HepG2 (cell line): ENCODE measurements around the gene HNRNPA1. TPM values are rescaled to one million over a fixed set of nuclear protein-coding genes. Genes with fewer than 3 reads are reported as not detected.

Experiments
- ATAD3A ChIP-seq: sonication (generic); formaldehyde crosslinking; IDR thresholded peaks from 2 replicates; pipeline ENCODE4 v1.4.0; 2020; ENCODE audit warnings: missing genetic modification reagents
- CEBPG ChIP-seq: IDR thresholded peaks from 2 replicates; pipeline ENCODE4 v1.6.1; 2016
- CREBL2 ChIP-seq: sonication (generic); formaldehyde crosslinking; IDR thresholded peaks from 2 replicates; pipeline ENCODE4 v1.8.1; 2023; ENCODE audit warnings: missing genetic modification reagents, mild to moderate bottlenecking, borderline replicate concordance
- ETS1 ChIP-seq: sonication (generic); formaldehyde crosslinking; IDR thresholded peaks from 2 replicates; pipeline ENCODE4 v1.4.0; 2020; ENCODE audit warnings: missing genetic modification reagents
- FOSL1 ChIP-seq: sonication (generic); formaldehyde crosslinking; IDR thresholded peaks from 2 replicates; pipeline ENCODE4 v1.9.0; 2021; ENCODE audit warnings: missing genetic modification reagents, borderline replicate concordance
- FOXA3 ChIP-seq: IDR thresholded peaks from 2 replicates; pipeline ENCODE4 v1.6.1; 2016; ENCODE audit warnings: missing genetic modification reagents, missing compliant biosample characterization
- HMG20A ChIP-seq: IDR thresholded peaks from 2 replicates; pipeline ENCODE4 v1.6.1; 2016; ENCODE audit warnings: borderline replicate concordance
- HNF1B ChIP-seq: sonication (generic); formaldehyde crosslinking; IDR thresholded peaks from 2 replicates; pipeline ENCODE4 v1.5.1; 2020; ENCODE audit warnings: mild to moderate bottlenecking, moderate library complexity, missing genetic modification reagents
- HNRNPK ChIP-seq: fragments of 200-400 bp; formaldehyde crosslinking; IDR thresholded peaks from 2 replicates; pipeline ENCODE4 v1.6.1; 2018; ENCODE audit warnings: low read length, low read depth, moderate library complexity, mild to moderate bottlenecking; ENCODE audit not compliant: poor library complexity, severe bottlenecking
- KLF11 ChIP-seq: IDR thresholded peaks from 2 replicates; pipeline ENCODE4 v1.6.1; 2016; ENCODE audit warnings: missing compliant biosample characterization
- ONECUT2 ChIP-seq: sonication (generic); formaldehyde crosslinking; IDR thresholded peaks from 2 replicates; pipeline ENCODE4 v1.4.0; 2020; ENCODE audit warnings: missing genetic modification reagents
- PBX2 ChIP-seq: IDR thresholded peaks from 2 replicates; pipeline ENCODE4 v1.6.1; 2016; ENCODE audit warnings: control low read depth
- REL ChIP-seq: sonication (generic); formaldehyde crosslinking; conservative IDR thresholded peaks from 2 replicates; pipeline ENCODE4 v1.8.0; 2022; ENCODE audit warnings: mild to moderate bottlenecking, missing genetic modification reagents, moderate library complexity
- RFXAP ChIP-seq: sonication (generic); formaldehyde crosslinking; IDR thresholded peaks from 2 replicates; pipeline ENCODE4 v1.4.0; 2020; ENCODE audit warnings: missing genetic modification reagents, borderline replicate concordance
- SKI ChIP-seq: fragments of 450-650 bp; IDR thresholded peaks from one replicate; pipeline ENCODE4 v1.6.1; 2018; ENCODE audit warnings: mild to moderate bottlenecking; ENCODE audit not compliant: partially characterized antibody
- SMYD3 ChIP-seq: sonication (generic); formaldehyde crosslinking; IDR thresholded peaks from 2 replicates; pipeline ENCODE4 v1.8.1; 2023; ENCODE audit warnings: mild to moderate bottlenecking, missing genetic modification reagents
- TAF1 ChIP-seq: sonication (generic); formaldehyde crosslinking; IDR thresholded peaks from 2 replicates; pipeline ENCODE4 v1.4.0; 2020; ENCODE audit warnings: missing genetic modification reagents
- ZFP37 ChIP-seq: sonication (generic); formaldehyde crosslinking; IDR thresholded peaks from 2 replicates; pipeline ENCODE4 v1.4.0; 2020; ENCODE audit warnings: missing genetic modification reagents, borderline replicate concordance
- ZNF230 ChIP-seq: sonication (generic); formaldehyde crosslinking; IDR thresholded peaks from 2 replicates; pipeline ENCODE4 v1.4.0; 2020; ENCODE audit warnings: mild to moderate bottlenecking, missing genetic modification reagents
- ZNF263 ChIP-seq: sonication (generic); formaldehyde crosslinking; IDR thresholded peaks from 2 replicates; pipeline ENCODE4 v1.4.0; 2020; ENCODE audit warnings: missing genetic modification reagents
- ZNF3 ChIP-seq: IDR thresholded peaks from 2 replicates; pipeline ENCODE4 v1.7.0; 2017; ENCODE audit warnings: inconsistent platforms
- ZNF432 ChIP-seq: sonication (generic); formaldehyde crosslinking; IDR thresholded peaks from 2 replicates; pipeline ENCODE4 v1.5.0; 2020; ENCODE audit warnings: missing genetic modification reagents, mild to moderate bottlenecking, borderline replicate concordance
- ZNF549 ChIP-seq: sonication (generic); formaldehyde crosslinking; IDR thresholded peaks from 2 replicates; pipeline ENCODE4 v1.5.0; 2020; ENCODE audit warnings: missing genetic modification reagents
- ZNF562 ChIP-seq: sonication (generic); formaldehyde crosslinking; IDR thresholded peaks from 2 replicates; pipeline ENCODE4 v1.8.0; 2022; ENCODE audit warnings: missing genetic modification reagents, borderline replicate concordance
- ZNF678 ChIP-seq: sonication (generic); formaldehyde crosslinking; IDR thresholded peaks from 2 replicates; pipeline ENCODE4 v1.4.0; 2020; ENCODE audit warnings: mild to moderate bottlenecking, missing genetic modification reagents
- ZNF710 ChIP-seq: sonication (generic); formaldehyde crosslinking; IDR thresholded peaks from 2 replicates; pipeline ENCODE4 v1.5.0; 2020; ENCODE audit warnings: mild to moderate bottlenecking, missing genetic modification reagents, borderline replicate concordance
- ZNF792 ChIP-seq: IDR thresholded peaks from 2 replicates; pipeline ENCODE4 v1.6.1; 2016
- polyA plus RNA-seq, 8 experiments: library from polyadenylated mRNA; depleted of rRNA in 3 of 8; stranded (reverse) in 7 of 8; unstranded in 1 of 8; fragments of >200 nt; fragmentation: Illumina TruSeq in 4 of 8; extraction: Trizol in 4 of 8; gene quantifications; 2 replicates each; pipeline versions ENCODE4 v1.2.1 to v1.2.3, GENCODE V29; 2011 to 2016; ENCODE audit warnings: low read depth in 4 of 8, missing spikeins in 1 of 8, mixed read lengths in 1 of 8; ENCODE audit not compliant: insufficient read depth in 1 of 8
- total RNA-seq, 5 experiments: library from RNA; depleted of rRNA; stranded (reverse); fragments of >200 nt; fragmentation: Illumina TruSeq; extraction: Trizol; gene quantifications; 2 replicates each; pipeline ENCODE4 v1.2.3, GENCODE V29; 2016; ENCODE audit warnings: low read depth in 1 of 5

The HNRNPA1 gene
- total and polyA plus RNA-seq, 2 of the 13 experiments (the other 11 are each of a cell fraction or from before 2014, with no cell fraction given) = 535 to 1,820 TPM

- TF ChIP-seq SMYD3 = no peak
- no peak for TF ChIP-seq ONECUT2 (CRISPR knock-in tag)
- TF ChIP-seq HMG20A (CRISPR knock-in tag) = no peak
- TF ChIP-seq HNF1B (CRISPR knock-in tag) = peak; percentile 67
- TF ChIP-seq CEBPG (CRISPR knock-in tag) = no peak
- TF ChIP-seq FOSL1 (CRISPR knock-in tag) = no peak
- no peak for TF ChIP-seq ZNF678
- no peak for TF ChIP-seq ZNF792
- no peak for TF ChIP-seq HNRNPK
- TF ChIP-seq FOXA3 (CRISPR knock-in tag) = no peak
- no peak for TF ChIP-seq ZNF562
- TF ChIP-seq ZNF549 (CRISPR knock-in tag) = no peak
- TF ChIP-seq KLF11 = peak; percentile 20; the same call in 1 of the 2 replicates
- no peak for TF ChIP-seq ZNF263 (CRISPR knock-in tag)
- no peak for TF ChIP-seq SKI
- peak; percentile 54; the same call in 1 of the 2 replicates for TF ChIP-seq TAF1 (CRISPR knock-in tag)
- TF ChIP-seq CREBL2 (CRISPR knock-in tag) = no peak
- no peak for TF ChIP-seq RFXAP (CRISPR knock-in tag)
- TF ChIP-seq ATAD3A (CRISPR knock-in tag) = no peak
- peak; percentile 69; the same call in 1 of the 2 replicates for TF ChIP-seq ZNF710 (CRISPR knock-in tag)
- no peak for TF ChIP-seq ETS1 (CRISPR knock-in tag)
- no peak for TF ChIP-seq ZNF3 (CRISPR knock-in tag)
- no peak for TF ChIP-seq PBX2 (CRISPR knock-in tag)
- TF ChIP-seq REL (CRISPR knock-in tag) = no peak
- TF ChIP-seq ZFP37 = no peak
- no peak for TF ChIP-seq ZNF230 (CRISPR knock-in tag)
- no peak for TF ChIP-seq ZNF432
Observed at GRCh38 chr12:54300732-54301427, 20.4 kb downstream of the HNRNPA1 start, which contains the start of gene NFE2 (continued).
